ENCODE measurements around the gene TEK.

DNA sequence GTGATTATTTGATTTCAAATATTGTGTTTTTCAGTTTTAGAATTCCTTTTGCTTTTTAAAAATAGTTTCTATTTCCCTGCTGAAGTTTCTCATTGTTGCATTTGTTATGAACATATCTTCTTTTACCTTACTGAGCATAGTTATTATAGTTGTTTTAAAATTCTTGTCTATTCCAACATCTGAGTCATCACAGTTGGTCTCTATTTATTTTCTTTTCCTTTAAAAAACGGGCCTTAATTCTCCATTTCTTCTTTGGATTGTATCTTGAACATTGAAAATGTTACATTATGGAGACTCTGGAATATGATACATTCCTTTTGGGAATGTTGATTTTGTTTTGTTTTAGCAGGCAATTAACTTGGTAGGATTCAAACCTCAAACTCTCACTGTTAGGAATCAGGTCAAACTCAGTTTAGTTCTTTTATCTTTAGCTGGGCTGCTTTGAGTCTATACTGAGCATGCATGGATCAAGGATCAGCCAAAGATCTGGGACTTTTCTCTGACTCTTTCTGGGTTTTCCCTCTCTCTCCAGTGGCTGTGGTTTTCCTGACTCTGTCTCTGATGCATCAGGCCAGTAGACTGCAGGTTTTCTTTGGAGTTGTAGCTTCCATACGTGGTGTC lies 70.3 kb downstream of the TEK start:
- no peak for TF ChIP-seq POLR2AphosphoS5 (IDR thresholded peaks at IDR 0.05; ENCODE audit: low read depth, low read length)
- TF ChIP-seq, protein P1, sequence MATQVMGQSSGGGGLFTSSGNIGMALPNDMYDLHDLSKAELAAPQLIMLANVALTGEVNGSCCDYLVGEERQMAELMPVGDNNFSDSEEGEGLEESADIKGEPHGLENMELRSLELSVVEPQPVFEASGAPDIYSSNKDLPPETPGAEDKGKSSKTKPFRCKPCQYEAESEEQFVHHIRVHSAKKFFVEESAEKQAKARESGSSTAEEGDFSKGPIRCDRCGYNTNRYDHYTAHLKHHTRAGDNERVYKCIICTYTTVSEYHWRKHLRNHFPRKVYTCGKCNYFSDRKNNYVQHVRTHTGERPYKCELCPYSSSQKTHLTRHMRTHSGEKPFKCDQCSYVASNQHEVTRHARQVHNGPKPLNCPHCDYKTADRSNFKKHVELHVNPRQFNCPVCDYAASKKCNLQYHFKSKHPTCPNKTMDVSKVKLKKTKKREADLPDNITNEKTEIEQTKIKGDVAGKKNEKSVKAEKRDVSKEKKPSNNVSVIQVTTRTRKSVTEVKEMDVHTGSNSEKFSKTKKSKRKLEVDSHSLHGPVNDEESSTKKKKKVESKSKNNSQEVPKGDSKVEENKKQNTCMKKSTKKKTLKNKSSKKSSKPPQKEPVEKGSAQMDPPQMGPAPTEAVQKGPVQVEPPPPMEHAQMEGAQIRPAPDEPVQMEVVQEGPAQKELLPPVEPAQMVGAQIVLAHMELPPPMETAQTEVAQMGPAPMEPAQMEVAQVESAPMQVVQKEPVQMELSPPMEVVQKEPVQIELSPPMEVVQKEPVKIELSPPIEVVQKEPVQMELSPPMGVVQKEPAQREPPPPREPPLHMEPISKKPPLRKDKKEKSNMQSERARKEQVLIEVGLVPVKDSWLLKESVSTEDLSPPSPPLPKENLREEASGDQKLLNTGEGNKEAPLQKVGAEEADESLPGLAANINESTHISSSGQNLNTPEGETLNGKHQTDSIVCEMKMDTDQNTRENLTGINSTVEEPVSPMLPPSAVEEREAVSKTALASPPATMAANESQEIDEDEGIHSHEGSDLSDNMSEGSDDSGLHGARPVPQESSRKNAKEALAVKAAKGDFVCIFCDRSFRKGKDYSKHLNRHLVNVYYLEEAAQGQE (IDR thresholded peaks at IDR 0.05; ENCODE audit: insufficient read depth in 1 of 2, low read depth in 2 of 2, low read length in 2 of 2): no peak
